GM21576 (cell line): Measurements from ENCODE around the gene ACBD5.
"Not testable (repeated sequence)": the region's sequence is repeated elsewhere in the genome, so short reads cannot be mapped to it uniquely, and the experiment has no call there.

Experiments used
- ATAC-seq: cut with Tn5 transposase; IDR thresholded peaks from one replicate; pipeline ENCODE4 v1.9.1; 2021; ENCODE audit warnings: mild to moderate bottlenecking, moderate library complexity; ENCODE audit not compliant: unreplicated experiment

ACBD5 gene, protein sequence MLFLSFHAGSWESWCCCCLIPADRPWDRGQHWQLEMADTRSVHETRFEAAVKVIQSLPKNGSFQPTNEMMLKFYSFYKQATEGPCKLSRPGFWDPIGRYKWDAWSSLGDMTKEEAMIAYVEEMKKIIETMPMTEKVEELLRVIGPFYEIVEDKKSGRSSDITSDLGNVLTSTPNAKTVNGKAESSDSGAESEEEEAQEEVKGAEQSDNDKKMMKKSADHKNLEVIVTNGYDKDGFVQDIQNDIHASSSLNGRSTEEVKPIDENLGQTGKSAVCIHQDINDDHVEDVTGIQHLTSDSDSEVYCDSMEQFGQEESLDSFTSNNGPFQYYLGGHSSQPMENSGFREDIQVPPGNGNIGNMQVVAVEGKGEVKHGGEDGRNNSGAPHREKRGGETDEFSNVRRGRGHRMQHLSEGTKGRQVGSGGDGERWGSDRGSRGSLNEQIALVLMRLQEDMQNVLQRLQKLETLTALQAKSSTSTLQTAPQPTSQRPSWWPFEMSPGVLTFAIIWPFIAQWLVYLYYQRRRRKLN

DNA sequence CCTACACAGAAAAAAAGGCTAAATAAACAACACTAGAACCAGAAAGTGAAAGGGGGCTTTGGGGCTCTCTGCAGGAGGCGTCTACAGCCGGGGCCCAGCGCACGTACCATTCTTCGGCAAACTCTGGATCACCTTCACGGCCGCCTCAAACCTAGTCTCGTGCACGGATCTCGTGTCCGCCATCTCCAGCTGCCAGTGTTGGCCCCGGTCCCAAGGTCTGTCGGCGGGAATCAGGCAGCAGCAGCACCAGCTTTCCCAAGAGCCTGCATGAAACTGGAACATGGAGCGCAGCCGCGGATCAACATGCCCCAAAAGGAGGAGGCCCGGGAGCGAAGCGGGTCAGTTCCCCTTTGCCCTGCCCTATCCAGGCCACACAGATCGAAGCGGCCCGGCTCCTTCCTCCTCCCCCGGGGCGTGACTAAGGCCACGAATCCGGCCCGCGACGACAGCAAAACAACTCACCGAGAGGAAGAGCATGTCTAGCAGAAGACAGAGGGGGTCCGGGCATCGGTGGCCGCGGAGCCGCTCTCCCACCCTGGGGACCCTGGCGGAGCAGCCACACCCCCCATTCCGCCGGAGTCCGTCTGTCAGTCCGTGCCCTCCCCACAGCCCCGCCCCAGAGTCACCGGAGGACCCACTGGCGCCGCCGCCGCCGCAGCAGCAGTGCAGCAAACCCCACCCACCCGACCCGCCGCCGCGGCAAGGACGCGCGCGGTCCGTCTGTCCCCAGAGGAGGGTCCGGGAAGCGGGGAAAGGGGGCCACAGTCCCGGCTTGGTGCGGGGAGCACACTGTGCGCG lies at the start of gene ACBD5:
ACBD5 (minus strand) TSS at position 586 of the 798 bp plus-strand sequence; CDS start at position 477, 109 bp downstream.
- ATAC-seq, result peak; percentile 38

GRCh38 chr10:27285093-27285492 lies 44.5 kb upstream of the ACBD5 start:
- no peak for ATAC-seq

- no peak for ATAC-seq
Observed at GRCh38 chr10:27276581-27276980, 36.0 kb upstream of the ACBD5 start.

DNA sequence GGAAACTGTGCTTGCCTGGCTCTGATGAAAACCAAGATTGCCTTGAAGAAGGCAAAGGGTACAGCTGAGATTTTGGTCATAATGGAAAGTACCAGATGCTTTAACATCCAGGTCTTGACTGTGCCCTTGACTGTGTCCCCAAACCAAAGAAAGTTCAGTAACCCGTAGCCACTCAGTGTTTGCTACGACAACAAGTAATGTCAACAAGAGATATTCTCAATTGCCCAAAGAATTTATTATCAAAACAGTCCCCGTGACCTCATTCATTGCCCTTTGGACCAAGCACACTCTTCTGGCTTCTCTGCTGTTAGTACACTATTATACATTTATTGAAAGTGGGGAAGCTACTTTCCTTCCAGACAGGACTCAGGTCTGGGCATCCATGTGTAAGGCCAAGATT lies 25.4 kb upstream of the ACBD5 start:
- ATAC-seq, result not testable (repeated sequence)

DNA sequence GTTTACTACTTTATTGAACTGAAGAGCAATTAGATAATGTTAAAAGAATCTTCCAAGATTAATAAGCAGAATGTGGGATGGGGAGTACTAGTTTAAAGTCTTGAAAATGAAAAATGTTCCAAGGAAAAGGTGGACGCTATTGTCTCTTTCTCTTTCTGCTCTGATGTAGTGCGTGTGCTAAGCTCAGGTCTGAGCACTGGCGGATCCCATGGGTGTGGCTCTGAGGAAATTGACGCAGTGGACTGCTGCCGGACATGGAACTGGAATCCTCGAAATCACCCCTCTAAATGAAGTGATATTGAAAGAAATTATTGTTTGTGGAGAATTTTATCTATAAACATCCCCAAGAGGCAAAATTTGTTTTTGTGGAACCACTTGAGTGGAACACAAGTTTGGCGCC lies 22.2 kb upstream of the ACBD5 start:
- ATAC-seq, result not testable (repeated sequence)

GRCh38 chr10:27258838-27259812 lies 18.5 kb upstream of the ACBD5 start:
- peak; percentile 64 for ATAC-seq

DNA sequence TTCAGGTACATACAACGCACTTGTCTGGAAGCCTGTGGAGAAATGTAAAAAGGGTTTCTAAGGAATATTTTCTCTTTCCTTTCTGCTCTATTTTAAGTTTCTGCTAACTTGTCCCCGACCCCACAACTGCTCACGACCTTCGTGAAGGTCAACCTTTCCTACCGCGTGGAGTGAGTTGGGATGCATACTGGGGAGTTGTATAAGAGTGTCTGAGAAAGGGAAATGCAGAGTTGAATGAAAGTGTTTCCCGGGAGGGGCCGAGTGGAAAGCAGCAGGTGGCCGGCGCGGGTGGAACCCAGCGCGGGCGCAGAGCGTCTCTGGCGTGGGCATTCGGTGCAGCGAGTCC lies 17.9 kb upstream of the ACBD5 start:
- ATAC-seq, result no peak

DNA sequence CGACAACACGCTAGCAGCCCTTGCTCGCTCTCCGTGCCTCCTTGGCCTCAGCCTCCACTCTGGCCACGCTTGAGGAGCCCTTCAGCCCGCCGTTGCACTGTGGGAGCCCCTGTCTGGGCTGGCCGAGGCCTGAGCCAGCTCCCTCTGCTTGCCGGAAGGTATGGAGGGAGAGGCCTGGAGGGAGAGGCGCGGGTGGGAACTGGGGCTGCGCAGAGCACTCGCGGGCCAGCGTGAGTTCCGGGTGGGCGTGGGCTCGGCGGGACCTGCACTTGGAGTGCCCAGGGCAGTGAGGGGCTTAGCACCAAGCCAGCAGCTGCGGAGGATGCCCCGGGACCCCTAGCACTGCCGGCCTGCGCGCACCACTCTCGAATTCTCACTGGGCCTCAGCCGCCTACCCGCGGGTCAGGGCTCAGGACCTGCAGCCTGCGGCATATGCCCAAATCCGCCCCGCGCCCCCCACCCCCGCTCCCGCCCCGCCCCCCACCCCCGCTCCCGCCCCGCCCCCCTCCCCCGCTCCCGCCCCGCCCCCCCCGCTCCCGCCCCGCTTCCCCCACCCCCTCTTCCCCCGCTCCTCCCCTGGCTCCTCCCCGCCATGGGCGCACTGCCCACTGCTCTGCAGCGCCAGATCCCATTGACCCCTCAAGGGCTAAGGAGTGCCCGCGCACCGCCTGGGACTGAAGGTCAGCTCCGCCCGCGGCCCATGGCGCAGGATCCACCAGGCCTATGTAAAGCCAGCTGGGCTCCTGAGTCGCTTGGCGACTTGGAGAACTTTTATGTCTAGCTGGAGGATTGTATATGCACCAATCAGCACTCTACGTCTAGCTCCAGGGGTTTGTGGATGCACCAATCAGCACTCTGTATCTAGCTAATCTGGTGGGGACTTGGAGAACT lies 15.9 kb upstream of the ACBD5 start:
- no peak for ATAC-seq

- ATAC-seq, result no peak
Observed at GRCh38 chr10:27253576-27253975, 13.0 kb upstream of the ACBD5 start.

DNA sequence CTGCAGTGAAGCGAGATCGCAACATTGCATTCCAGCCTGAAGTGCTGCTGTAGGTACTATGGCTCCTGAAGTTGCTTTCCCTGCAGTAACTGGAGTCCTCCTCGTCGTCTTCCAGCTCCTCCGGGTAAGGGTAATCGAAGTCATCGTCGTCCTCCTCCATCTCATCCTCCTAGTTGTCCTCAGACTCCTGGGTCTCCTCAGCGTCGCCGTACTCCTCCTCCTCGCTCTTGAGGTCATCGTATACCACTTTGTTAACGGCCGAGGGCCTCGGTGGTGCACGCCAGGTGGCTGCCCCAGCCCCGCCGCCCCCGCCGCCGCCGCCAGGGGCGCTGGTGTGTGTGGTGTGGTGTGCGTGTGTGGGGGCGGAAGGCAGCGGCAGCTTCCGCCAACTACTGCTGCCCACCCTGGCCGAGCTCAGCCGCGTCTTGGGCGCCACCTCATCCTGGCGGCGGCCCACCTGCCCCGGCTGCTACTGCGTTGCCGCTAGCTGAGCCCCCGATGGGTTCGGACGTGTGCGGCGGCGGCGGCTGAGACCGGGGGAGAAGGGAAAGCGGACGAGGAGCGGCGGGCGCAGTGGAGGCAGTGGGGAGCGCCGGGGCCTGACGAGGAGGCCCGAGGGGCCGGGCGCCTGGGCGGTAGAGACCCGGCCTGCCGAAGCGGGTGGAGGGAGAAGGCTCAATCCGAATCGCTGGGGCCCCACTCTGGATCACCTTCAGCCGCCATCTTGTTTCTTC lies 11.8 kb upstream of the ACBD5 start:
- ATAC-seq, result peak; percentile 99

- no peak for ATAC-seq
Observed at GRCh38 chr10:27251554-27251953, 11.0 kb upstream of the ACBD5 start.

- ATAC-seq, result no peak
Observed at GRCh38 chr10:27248215-27248614, 7.6 kb upstream of the ACBD5 start.

GRCh38 chr10:27247441-27247840 lies 6.8 kb upstream of the ACBD5 start:
- no peak for ATAC-seq

GRCh38 chr10:27247006-27247405 lies 6.4 kb upstream of the ACBD5 start:
- no peak for ATAC-seq

DNA sequence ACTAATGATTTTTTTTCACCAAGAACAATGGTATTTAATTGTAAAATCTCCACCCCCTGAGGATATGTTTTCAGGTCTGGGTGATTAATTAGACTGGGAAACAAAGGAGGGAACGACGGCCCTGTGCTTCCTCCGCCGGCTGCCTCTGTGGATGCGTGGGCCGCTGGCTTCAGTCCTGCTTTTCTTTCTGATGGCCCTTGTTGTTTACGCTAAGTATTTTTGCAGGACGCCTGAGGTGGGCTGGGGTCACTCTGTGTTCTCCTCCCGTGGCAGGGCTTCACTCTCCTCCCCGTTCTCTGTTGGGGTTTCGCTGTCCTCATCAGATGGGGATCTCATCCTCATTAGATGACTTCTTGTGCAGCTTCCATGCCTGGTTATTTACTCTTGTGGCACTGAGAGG lies 5.2 kb upstream of the ACBD5 start:
- ATAC-seq, result no peak

DNA sequence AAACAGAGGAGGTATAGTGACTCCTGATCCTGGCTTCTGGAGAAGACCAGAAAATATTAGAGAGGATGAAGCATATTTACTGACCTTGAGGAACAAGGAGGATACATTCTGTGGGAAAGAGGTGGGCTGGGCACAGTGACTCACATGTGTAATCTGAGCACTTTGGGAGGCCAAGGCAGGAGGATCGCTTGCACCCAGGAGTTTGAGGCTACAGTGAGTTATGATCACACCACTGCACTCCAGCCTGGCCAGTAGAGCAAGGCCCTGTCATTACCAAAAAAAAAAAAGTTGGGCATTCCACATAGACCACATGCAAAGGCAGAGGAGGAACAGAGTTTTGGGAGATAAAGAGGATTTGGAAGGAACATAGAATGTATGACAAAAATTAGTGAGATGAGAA lies 4.4 kb upstream of the ACBD5 start:
- ATAC-seq, result no peak

DNA sequence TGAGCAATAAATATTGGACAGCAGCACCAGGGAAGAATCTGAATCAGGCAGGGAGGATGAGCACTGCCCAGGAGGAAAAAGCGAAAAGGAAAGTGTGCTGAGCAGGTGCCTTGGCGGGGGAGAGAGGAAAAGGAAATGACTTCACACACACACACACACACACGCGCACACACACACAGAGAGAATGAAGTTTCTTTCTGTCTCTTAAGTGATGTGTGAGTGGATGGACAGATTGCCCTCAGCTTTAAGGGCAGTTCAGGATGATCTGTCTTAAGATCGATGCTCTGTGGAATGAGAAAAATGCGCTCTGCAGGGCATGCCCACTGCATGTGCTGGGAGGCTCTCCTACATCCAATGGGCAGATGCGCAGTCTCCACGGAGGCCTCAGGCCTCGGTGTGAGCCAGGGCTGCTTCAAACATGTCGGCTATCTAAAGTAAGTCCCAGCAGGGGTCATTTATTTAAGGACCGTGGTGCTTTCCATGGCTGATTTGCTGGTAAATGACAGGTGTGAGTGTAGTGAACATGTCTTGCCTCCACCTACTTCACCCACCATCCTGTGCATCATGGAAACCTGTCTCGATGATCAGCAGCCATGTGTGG lies 2.5 kb upstream of the ACBD5 start:
- peak; percentile 31 for ATAC-seq

DNA sequence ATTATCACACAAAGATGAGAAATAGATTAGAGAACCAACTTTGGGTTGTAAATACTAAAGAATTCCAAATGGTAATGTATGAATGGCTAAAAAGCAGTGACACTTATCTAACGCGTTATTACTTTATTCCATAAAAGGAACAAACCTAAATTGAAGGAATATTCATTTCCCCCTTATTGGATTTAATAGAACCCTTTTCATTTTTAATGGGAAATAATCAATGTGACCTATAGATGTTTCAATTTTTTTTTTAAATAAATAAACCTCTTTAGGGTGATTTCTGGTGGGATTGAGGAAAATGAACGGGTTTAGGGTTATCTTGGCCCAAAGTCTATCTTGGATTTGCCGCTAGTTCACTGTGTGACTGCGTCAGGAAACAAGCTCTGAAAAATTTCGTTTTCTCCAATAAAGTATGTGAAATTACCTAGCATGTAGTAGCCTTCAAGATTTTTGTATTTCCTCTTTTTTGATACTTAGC lies 1.9 kb upstream of the ACBD5 start:
- ATAC-seq, result no peak
